ENCODE results near the gene HSH2D.

HSH2D gene

DNA sequence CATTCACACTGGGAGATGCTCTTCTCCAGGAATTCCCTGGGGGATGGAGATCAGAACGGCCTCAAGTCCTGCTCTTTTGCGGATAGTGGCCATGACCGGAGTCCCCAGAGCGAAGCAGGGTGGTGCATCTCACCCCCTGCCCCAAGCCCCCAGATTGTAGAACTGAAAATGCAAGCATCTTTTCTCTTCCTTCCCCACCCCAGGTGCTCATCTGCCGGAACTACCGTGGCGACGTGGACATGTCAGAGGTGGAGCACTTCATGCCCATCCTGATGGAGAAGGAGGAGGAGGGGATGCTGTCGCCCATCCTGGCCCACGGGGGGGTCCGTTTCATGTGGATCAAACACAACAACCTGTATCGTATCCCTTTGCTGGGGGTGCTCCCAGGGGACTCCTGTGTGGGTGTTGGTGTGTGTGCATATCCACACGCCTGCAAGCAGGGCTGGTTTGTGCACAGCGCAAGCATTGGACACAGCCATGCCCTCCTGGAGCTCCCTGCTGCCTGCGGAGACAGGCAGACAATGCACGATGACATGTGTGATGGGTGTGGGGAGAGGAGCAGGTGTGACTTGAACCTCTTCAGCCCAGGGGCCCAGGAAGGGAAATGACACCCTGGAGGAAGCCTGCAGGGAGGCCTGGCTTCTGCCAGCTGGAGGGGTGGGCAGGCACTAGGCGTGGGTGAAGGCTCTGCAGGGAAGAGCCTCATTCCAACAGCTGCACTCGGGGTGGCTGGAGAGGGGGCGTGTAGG, 59.9 kb downstream of the HSH2D start:
- no peak for FAIRE-seq
- no peak for DNase-seq (ENCODE audit: insufficient read length, low spot score)
- TF ChIP-seq, protein P1, sequence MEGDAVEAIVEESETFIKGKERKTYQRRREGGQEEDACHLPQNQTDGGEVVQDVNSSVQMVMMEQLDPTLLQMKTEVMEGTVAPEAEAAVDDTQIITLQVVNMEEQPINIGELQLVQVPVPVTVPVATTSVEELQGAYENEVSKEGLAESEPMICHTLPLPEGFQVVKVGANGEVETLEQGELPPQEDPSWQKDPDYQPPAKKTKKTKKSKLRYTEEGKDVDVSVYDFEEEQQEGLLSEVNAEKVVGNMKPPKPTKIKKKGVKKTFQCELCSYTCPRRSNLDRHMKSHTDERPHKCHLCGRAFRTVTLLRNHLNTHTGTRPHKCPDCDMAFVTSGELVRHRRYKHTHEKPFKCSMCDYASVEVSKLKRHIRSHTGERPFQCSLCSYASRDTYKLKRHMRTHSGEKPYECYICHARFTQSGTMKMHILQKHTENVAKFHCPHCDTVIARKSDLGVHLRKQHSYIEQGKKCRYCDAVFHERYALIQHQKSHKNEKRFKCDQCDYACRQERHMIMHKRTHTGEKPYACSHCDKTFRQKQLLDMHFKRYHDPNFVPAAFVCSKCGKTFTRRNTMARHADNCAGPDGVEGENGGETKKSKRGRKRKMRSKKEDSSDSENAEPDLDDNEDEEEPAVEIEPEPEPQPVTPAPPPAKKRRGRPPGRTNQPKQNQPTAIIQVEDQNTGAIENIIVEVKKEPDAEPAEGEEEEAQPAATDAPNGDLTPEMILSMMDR (IDR thresholded peaks at IDR 0.05; ENCODE audit: insufficient read depth, missing control alignments), result no peak

DNA sequence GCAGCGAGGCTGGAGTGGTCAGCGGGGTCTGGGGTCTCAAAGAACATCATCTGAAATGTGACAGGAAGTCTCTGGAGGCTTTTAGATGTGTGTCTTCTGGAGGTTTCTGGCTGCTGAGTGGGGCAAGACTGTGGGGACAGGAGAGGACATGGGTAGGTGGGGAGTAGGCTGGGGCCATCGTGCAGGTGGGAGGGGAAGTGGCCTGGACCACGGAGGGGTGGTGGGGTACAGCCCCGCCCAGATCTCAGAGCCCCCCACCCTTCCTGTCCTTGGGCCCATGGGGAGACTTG, 60.5 kb downstream of the HSH2D start:
- DNase-seq (ENCODE audit: insufficient read length, low spot score) (no peak), FAIRE-seq (no peak)
- TF ChIP-seq, protein P1 (IDR thresholded peaks at IDR 0.05; ENCODE audit: insufficient read depth, missing control alignments), result no peak

GRCh38 chr19:16205205-16206045, 61.9 kb downstream of the HSH2D start:
- TF ChIP-seq, protein P1 (IDR thresholded peaks at IDR 0.05; ENCODE audit: insufficient read depth, missing control alignments), result no peak
- FAIRE-seq (no peak), DNase-seq (ENCODE audit: insufficient read length, low spot score) (no peak)

- FAIRE-seq, result no peak
- TF ChIP-seq, protein P1 (IDR thresholded peaks at IDR 0.05; ENCODE audit: insufficient read depth, missing control alignments), result no peak
- DNase-seq (ENCODE audit: insufficient read length, low spot score), result no peak
Measured at GRCh38 chr19:16206046-16206605, 62.6 kb downstream of the HSH2D start.

DNA sequence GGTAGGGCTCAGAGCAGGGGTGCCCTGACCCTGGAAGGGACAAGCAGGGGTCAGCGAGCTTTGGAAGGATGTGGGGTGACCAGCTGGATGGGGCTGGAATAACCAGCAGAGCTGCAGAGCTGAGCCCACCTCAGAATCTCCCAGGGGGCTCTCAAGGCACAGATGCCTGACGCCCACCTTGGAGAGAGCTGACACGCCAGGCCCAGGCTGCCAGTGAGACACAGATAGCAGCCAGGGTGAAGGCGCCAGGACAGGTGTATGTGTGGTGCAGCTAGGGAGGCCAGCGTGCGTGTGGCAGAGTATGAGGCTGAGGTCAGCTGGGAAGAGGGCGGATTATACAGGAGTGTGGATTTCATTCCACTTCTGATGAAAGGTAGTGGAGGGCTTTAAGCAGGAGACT, 63.2 kb downstream of the HSH2D start:
- DNase-seq (ENCODE audit: insufficient read length, low spot score), result no peak
- no peak for FAIRE-seq
- TF ChIP-seq, protein P1 (IDR thresholded peaks at IDR 0.05; ENCODE audit: insufficient read depth, missing control alignments), result no peak

- TF ChIP-seq, protein P1 (IDR thresholded peaks at IDR 0.05; ENCODE audit: insufficient read depth, missing control alignments), result no peak
- FAIRE-seq (no peak), DNase-seq (ENCODE audit: insufficient read length, low spot score) (no peak)
Measured at GRCh38 chr19:16207063-16207462, 63.6 kb downstream of the HSH2D start.
